Activated CD8-positive, alpha-beta memory T cell treated with anti-CD3 and anti-CD28 coated beads, Interleukin-2, amount 50 U/mL, for 1 hour (primary cell): ENCODE measurements around the gene SEC16A.
"Not testable (repeated sequence)": the region's sequence is repeated elsewhere in the genome, so short reads cannot be mapped to it uniquely, and the experiment has no call there.

ENCODE experiments used
- DNase-seq: peaks from one replicate; pipeline ENCODE4 v3.0.0-alpha.2; 2020; ENCODE audit errors: extremely low read depth

Gene SEC16A

DNA sequence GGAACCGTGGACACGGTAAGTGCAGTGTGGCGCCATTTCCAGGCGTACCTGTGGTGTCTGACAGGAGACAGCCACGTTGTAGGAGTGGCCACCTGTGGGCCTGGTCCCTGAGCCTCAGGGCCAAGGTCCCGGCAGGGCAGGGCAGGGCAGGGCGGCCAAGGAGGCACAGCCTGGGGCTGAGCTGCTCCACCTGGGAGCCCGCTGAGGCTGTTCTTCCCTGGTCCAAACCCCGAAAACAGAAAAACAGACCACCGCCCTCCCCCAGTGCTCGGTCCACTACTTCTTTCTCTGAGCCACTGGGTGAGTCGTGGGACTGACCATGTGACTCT, 63.8 kb downstream of the SEC16A start:
- DNase-seq: no peak

DNA sequence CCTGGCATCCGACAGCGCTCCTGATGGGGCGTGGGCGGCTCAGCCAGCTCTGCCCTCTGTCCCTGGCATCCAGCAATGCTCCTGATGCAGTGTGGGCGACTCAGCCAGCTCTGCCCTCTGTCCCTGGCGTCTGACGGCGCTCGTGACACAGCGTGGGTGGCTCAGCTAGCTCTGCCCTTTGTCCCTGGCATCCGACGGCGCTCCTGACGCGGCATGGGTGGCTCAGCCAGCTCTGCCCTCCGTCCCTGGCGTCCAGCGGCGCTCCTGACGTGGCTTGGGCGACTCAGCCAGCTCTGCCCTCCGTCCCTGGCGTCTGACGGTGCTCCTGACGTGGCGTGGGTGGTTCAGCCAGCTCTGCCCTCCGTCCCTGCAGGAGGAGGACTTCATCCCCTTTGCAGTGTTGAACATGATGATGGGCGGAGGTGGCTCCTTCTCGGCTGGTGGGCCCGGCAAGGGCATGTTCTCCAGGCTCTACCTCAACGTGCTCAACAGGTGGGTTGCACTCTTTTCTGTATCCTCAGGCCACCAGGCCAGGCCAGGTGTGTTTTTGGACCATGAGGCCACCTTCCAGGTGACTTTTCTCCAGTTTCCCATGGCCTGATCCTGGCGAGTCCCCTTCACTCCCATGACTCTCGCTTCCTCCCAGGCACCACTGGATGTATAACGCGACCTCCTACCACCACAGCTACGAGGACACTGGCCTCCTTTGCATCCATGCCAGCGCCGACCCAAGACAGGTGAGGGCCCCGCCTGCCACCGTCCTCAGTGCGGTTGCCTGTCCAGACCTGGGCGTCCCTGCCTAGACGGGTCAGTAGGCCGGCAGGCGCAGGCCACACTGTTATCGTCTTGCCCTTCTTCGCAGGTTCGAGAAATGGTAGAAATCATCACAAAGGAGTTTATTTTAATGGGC, 64.4 kb downstream of the SEC16A start:
- no peak for DNase-seq

DNA sequence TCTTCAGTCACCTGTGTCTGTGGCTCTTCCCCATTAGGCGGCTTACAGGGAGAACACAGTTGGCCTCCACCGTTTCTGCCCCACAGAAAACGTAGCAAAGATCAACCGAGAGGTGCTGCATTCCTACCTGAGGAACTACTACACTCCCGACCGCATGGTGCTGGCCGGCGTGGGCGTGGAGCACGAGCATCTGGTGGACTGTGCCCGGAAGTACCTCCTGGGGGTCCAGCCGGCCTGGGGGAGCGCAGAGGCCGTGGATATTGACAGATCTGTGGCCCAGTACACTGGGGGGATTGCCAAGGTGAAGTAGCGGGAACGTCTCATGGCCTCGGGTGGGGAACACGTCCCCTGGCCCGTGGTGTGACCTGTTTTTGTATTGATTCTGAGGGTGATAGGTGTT, 65.9 kb downstream of the SEC16A start:
- no peak for DNase-seq

DNA sequence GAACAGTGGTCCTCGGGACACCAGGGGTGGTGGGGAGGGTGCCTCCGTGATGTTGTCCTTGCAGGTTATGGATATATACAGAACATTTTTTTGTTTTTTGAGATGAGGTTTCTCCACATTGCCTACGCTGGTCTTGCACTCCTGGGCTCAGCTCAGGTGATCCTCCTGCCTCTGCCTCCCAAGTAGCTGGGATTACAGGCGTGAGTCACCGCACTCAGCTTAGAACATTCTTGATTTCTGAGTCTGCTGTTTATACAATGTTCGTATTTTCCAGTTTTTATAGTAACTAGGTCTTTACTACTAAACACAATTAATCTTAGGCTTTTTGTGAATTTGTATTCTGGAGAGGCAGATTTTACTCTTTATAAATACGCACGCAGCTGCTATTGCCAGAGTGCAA, 66.4 kb downstream of the SEC16A start:
- DNase-seq: no peak

DNA sequence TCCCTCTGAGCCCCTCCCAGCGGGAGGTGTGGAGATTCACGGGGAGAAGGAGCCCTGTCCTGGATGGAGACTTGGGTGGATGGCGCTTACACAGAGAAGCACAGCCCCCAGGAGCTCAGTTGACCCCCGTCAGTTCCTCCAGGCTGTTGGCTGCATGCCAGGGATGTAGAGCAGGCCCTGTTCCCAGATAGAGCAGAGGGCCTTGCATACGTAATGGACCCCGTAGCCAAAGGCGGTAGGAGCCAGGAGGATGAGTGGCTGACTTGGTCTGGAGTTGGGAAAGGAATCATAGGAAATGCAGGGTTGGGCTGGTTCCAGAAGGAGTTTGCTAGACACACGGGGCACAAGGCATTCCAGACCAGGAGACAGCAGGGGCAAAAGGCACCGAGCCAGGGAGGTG, 69.9 kb downstream of the SEC16A start:
- no peak for DNase-seq

DNA sequence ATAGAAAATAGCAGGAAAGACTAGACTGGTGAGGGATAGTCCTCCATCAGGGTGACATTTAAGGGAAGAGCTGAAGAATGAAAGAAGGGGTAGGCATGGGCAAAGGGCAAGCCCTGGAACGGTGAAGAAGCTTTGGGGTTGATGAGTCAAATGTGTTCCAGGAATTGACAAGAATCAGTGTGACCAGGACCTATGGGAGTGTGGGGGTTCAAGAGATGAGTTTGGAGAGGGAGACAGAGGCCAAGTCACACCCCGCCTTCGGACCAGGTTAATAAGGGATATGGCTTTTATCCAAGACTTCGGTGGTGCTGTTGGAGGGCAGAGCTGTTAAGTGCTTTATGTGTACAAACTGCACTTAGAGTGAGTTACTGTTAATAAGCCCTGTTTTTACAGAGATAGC, 71.5 kb downstream of the SEC16A start:
- DNase-seq: no peak

DNA sequence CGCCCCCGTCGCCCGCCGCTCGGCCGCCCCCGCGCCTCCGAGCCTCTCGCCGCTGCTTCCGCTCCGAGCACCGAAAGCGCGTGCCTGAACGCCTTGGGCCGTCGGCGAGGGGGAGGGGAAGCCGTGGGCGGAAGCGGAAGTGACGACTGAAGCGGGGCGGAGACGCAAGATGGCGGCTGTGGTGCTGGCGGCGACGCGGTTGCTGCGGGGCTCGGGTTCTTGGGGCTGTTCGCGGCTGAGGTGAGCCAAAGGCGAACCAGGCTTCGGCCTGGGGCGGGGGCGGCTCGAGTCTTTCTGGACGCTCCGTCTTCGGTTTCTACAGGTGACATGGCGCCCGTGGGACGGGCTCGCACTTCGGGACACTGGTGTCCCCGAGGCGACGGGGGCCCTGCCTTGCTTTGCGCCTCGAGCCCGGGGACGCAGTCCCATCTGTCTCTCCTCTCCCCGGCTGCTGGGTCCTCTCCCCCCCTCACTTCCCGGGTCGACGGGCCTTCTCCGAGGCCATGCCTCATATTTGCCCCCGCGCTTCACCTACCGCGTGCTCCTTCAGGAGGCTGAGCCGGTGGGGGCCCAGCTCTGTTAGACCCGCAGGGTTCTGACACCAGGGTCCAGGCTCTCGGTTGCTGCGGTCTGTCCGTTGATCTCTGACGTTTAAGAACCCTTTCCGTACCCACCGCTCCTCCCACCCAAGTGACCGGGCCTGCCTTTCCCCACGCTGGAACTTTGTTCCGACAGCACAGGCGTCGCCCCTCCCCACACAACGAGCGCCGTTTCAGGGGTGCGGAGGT, 72.1 kb downstream of the SEC16A start, which contains the start of the genes ENTR1 and PMPCA:
ENTR1 (minus strand) TSS at position 115 of the 788 bp plus-strand sequence. CDS start 217 bp downstream, outside the sequence.
PMPCA (plus strand) TSS at position 159 of the 788 bp plus-strand sequence; CDS start at position 170, 11 bp downstream.
- peak; percentile 78 for DNase-seq

DNA sequence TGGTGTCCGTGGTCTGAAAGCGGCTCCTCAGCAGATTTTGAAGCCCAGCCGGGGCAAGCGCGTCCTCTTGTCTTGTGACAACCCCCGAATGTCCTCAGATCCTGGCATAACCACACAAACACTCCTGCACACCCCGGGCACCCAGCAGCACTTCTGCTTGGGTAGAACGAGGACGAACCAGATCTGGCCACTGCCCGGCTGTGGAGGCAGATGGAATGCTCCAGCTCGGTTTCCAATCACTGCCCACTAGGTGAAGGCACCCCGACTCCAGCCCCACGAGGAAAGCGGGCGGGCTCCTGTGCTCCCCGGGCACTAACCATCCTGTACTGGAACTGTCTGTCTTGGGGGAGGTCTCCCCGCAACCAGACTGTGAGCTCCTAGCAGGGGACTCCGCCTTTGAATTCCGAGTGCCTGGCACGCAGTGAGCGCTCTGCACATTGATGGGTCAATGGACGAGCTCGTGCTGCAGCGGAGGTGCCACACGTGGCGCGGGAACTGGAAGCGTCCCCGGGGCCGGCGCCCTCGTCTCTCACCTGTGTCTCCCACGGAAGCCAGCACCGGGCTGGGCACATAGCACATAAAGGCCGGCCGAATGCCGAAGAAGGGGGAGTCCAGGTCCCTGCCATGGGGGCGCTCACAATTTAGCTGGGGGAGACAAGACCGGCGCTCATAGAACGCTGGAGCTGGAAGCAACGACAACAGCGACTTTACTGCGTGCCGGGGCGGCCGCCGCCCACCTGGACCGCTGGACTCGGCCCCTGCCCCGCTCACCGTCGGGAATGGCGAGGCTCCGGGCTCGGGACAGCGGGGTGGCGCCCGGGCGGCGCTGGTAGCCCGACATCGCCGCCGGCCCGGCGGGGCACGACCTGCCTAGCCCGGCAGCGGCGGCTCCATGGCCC, 73.0 kb downstream of the SEC16A start:
- DNase-seq: no peak

DNA sequence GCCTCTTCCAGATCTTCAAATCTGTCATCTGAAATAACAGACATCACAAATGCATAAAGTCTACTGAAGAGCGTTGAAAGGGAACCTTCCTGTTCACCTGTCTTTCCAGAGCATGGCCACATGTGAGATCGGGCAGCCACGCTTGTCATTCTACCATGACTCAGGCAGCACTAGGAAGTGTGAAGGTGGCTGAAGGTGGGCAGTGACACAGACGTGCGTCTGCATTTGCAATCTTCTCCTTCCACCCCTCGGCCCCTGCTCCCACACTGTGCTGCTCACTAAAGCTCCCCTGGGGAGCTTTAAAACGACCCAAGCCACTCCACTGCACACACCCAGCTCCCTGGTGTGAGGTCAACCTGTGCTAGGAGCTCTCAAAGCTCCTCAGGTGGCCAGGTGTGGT, 74.9 kb downstream of the SEC16A start:
- DNase-seq: no peak

DNA sequence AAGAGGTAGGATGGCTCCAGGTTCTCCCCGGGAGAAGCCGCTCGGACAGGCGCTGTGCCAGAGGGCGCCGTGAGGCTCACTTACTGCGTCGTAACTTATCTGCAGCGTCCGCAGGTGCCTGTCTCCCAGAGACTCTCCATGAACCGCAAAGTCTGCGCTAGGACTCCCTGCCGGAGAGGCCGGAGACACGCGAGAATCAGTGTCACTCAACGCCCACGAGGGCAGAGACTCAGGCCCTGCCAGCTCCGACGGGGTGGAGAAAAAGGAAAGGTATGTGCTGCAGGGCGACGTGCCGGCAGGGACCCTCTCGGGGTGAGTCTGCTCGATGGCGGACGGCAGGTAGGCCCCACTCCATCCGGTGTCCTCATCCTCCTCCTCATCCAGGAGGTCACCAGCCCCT, 75.8 kb downstream of the SEC16A start:
- not testable (repeated sequence) for DNase-seq

DNA sequence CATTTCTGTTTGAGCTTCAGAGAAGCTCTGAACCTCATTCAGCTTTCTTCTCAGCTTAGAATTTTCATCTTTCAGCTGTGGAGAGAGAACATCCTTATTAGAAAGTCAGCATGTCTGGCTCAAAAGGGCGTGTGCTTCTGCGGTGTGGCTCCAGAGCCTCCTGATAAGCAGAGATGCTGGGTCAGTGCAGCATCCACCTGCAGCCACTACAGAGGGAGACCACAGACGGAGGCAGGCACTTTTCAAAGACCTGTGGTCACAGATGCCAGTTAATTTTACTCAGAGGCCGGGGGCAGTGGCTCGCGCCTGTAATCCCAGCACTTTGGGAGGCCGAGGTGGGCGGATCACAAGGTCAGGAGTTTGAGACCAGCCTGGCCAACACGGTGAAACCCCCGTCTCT, 76.9 kb downstream of the SEC16A start:
- DNase-seq: not testable (repeated sequence)

DNA sequence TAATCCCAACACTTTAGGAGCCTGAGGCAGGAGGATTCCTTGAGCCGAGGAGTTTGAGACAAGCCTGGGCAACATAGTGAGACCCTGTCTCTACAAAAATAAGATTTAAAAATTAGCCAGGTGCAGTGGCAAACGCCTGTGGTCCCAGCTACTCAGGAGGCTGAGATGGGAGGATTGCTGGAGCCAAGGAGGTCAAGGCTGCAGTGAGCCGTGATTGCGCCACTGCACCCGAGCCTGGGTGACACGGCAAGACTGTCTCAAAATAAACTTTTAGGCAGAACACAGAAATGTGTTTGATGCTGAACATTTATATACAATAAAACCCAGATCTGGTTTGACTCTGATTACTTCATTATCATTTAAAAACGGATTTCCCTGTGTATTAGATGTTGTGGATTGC, 77.4 kb downstream of the SEC16A start:
- DNase-seq: no peak

DNA sequence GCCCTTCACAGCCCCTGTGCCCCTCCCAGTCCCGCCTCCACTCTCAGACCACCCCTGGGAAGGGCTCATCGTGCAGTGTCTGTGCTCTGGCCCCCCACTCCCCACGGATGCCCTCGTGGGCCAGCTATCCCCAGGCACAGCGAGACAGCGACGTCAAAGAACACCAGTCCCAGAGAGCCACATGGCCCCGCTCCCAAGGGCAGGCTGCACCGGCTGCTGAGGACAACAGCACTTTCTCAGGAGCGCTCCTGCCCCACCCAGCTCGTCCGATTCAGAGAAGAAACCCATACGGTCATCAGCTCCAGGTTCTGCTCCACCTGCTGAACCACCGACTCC, 78.1 kb downstream of the SEC16A start:
- DNase-seq: no peak

DNA sequence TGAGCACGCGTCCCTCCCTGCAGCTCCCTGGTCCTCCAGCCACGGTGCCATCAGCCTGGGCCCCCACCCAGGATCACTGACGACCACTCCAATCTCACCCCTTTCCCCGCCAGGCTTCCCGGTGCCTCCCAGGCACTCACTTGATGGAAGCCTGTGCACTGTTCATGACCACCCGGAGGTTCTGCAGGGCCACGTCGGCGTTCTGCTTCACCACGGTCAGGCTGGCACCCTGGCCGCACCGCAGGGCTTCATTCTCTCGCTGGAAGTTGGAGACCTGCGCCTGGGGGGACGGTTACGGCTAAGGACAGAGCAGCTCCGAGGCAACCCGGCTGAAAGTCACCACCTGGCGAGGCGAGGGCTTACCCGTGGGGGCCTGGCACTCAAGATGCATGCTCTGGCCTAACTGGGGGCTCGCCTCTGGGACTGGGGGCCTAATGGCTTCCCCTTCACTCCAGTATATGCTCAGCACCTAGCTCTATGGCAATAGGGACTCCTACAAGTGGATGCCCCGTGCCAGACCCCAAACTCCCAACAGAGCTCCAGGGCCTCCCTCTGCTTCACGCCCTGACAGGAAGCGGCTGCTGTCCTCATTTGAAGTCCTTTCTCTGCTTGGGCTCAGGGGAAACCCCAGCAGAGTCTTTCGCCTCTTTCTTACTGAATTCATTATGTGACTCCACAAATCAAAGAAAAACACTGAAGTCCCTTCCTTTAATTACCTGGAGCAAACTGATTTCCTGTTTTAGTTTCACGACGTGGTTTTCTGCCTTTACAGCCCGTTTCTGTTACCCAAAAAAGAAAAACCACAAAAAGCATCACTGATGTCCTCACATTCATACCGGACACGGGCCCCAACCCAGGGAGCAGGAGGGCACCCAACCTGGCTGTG, 78.7 kb downstream of the SEC16A start:
- no peak for DNase-seq

DNA sequence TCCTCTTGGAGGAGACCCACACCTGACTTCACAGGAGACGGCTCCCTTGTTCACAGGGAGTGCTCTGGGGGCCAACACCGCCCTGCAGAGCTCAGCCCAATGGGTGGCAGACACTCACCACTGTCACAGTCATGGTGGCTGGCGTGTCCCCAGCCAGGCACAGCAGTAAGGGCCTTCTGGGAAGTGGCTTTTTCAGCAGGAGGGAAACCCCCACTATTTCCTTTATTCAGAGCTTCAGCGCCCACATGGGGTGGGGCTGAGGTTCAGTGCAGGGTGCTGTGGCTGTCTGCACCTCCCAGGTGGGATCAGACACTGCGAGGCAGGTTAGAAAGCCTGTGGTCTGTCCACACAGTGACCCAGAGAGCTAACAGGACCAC, 79.3 kb downstream of the SEC16A start:
- peak; percentile 36 for DNase-seq

DNA sequence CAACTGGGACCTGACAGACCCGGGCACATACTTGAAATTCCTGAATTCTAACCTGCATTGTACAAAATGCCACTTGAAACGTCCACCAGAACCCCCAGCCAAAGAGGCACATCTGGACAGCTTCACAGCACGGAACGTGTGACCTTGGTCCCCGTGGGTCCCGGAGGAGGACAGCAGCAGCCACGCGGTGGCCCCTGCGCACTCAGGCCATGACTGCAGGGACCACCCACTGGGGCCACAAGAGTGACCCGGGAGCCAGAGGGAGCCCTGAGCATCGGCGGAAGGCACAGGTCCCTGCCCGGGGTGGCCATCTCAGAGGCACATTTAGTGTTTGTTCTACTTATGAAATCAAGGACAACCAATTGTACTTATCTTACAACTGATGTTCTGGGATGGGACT, 80.8 kb downstream of the SEC16A start:
- DNase-seq: no peak

DNA sequence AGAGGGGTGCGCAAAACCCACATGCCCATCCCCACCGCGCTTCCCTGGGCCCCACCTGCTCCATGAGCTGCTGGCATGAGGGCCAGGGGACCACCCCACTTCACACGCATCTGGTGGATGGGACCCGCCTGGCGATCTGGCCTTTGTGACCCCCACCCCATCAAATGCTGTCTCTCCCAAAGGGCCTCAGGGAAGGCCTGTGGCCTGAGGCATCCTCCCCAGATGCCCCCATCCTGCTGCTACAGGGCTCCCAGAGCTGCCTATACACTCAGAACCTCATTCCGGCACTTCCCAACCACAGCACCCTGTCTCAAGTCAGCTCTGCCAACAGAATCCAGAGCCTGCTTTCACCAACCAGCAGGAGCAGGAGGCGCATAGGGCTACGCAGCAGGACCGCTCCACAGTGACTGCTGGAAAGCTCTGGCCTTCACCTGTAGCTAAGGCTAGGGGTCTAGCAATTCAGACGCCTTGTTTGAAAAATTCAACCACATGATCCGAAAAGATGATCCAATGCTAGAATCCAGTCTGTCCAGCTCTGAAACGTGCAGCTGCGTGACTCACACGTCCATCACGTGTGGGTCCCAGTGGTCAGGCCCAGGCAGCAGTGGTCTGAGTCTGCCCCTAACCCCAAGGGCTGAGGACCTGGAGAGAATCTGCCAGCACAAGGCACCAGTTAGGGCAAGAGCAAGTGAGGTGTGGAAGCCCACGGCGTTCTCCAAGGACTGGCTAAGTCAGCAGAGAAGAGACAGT, 81.5 kb downstream of the SEC16A start:
- DNase-seq: no peak

DNA sequence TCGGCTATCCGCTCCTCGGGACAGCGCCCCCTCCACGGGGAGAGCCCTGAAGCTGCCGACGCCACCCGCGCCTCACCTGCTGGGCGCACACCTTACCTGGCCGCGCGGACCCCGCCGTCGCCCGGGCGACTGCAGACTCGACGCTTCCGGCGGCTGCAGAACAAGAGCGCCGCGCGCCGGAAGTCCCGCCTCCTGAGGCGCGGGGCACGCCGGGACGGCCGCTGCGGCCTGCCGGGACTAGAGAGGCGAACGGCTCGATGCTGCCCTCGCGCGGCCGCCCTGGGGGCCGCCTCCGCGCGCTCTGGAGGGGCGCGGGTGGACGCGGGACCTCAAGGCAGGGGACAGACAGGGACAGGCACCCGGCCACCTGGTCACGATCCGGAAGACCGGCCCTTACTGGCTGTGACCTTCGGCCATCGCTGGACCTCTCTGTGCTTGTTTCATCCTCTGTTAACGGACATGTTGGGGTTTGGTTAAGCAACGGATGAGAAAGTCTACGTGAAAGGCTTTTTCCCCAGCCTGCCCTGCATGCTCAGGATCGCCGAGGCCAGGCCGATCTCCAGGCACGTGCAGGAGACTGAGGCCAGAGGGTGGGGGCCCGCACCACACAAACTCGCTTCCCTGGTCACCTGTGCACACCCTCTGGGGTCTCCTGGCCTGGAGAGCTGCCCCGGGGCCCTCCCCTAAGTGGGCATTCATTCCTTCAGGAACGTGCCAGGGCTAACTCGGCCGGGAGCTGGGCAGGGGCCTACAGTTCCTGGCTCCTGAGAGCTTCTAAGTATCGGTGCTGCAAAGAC, 82.6 kb downstream of the SEC16A start, which contains the start of gene SNAPC4:
SNAPC4 (minus strand) TSS at position 133 of the 797 bp plus-strand sequence. CDS start 1,742 bp downstream, outside the sequence.
- peak; percentile 34 for DNase-seq
